IMR-90 (cell line): ENCODE results near the gene RUNX3. TPM values are rescaled to one million over a fixed set of nuclear protein-coding genes. Genes with fewer than 3 reads are reported as not detected.

Experiments used
- ATAC-seq: fragments of 200-7000 bp; cut with Tn5 transposase; 2 replicates; pipeline ENCODE4 v1.9.1; 2020; ENCODE audit warnings: low read depth, mild to moderate bottlenecking, moderate library complexity
- BruUV-seq: library from RNA; stranded (reverse); fragments of 400-500 nt; replicated peaks from 2 replicates; lab custom pipeline; 2021; lab: Mats Ljungman, UMichigan
- CTCF ChIA-PET: fragments of 300-600 bp; formaldehyde crosslinking; extraction: SDS; loops from one replicate; lab custom pipeline; 2021; ENCODE audit warnings: antibody characterized with exemption; lab: Yijun Ruan, JAX
- POLR2A ChIA-PET: fragments of 300-600 bp; sonication (Branson Sonifier 250); formaldehyde crosslinking; loops from one replicate; lab custom pipeline; 2022; ENCODE audit warnings: antibody characterized with exemption; ENCODE audit not compliant: unreplicated experiment; lab: Charles Lee
- DNase-seq: peaks from one replicate; pipeline ENCODE4 v3.0.0; 2013
- H2AFZ ChIP-seq: replicated peaks from 2 replicates; pipeline ENCODE3; 2013; ENCODE audit warnings: low read length, mild to moderate bottlenecking; ENCODE audit not compliant: poor library complexity
- H2AK5ac ChIP-seq: 2 replicates; pipeline ENCODE4 v1.6.1; 2013; ENCODE audit warnings: low read depth, low read length, inconsistent platforms
- H2AK9ac ChIP-seq: replicated peaks from 2 replicates; pipeline ENCODE3; 2013; ENCODE audit warnings: mild to moderate bottlenecking, low read depth, low read length, moderate library complexity; ENCODE audit not compliant: poor library complexity
- H2BK120ac ChIP-seq: 2 replicates; pipeline ENCODE4 v1.6.1; 2013; ENCODE audit warnings: low read depth, low read length, inconsistent platforms
- H2BK15ac ChIP-seq: 3 replicates; pipeline ENCODE4 v1.6.1; 2013; ENCODE audit warnings: low read depth, low read length, inconsistent platforms
- H2BK20ac ChIP-seq: 2 replicates; pipeline ENCODE4 v1.6.1; 2013; ENCODE audit warnings: low read depth, mild to moderate bottlenecking, inconsistent platforms, low read length, moderate library complexity
- H2BK5ac ChIP-seq: 2 replicates; pipeline ENCODE4 v1.6.1; 2013; ENCODE audit warnings: mild to moderate bottlenecking, low read depth, low read length, inconsistent platforms; ENCODE audit not compliant: poor library complexity, severe bottlenecking
- H3K14ac ChIP-seq: replicated peaks from 2 replicates; pipeline ENCODE4 v1.6.1; 2013; ENCODE audit warnings: low read depth, low read length, inconsistent platforms
- H3K18ac ChIP-seq: 2 replicates; pipeline ENCODE4 v1.6.1; 2013; ENCODE audit warnings: low read depth, low read length, control low read depth
- H3K23ac ChIP-seq: 2 replicates; pipeline ENCODE4 v1.6.1; 2013; ENCODE audit warnings: low read depth, low read length, inconsistent platforms
- H3K27ac ChIP-seq: 2 replicates; pipeline ENCODE4 v1.5.1; 2013; ENCODE audit warnings: mild to moderate bottlenecking, control low read depth, low read length; ENCODE audit not compliant: insufficient read depth
- H3K27me3 ChIP-seq: 2 replicates; pipeline ENCODE4 v1.6.1; 2013; ENCODE audit warnings: low read length; ENCODE audit not compliant: control insufficient read depth, insufficient read depth
- H3K36me3 ChIP-seq: 2 replicates; pipeline ENCODE4 v1.6.1; 2013; ENCODE audit warnings: low read length, mixed read lengths; ENCODE audit not compliant: control insufficient read depth, insufficient read depth
- H3K4ac ChIP-seq: 2 replicates; pipeline ENCODE4 v1.6.1; 2013; ENCODE audit warnings: low read depth, low read length, inconsistent platforms
- H3K4me1 ChIP-seq: 2 replicates; pipeline ENCODE4 v1.6.1; 2013; ENCODE audit warnings: low read length, mixed read lengths; ENCODE audit not compliant: control insufficient read depth, insufficient read depth
- H3K4me2 ChIP-seq: 2 replicates; pipeline ENCODE4 v1.6.1; 2013; ENCODE audit warnings: low read depth, mild to moderate bottlenecking, control low read depth, low read length, moderate library complexity
- H3K4me3 ChIP-seq: 2 replicates; pipeline ENCODE4 v1.5.1; 2013; ENCODE audit warnings: low read depth, mild to moderate bottlenecking, control low read depth, low read length, moderate library complexity; ENCODE audit not compliant: insufficient read depth
- H3K56ac ChIP-seq: 2 replicates; pipeline ENCODE4 v1.6.1; 2013; ENCODE audit warnings: low read length, inconsistent platforms; ENCODE audit not compliant: insufficient read depth; ENCODE audit errors: extremely low read depth
- H3K79me1 ChIP-seq, 2 experiments: 2 replicates each; pipeline ENCODE4 v1.6.1; 2013; ENCODE audit warnings: low read length in 2 of 2, inconsistent platforms in 1 of 2, low read depth in 1 of 2
- H3K9ac ChIP-seq: 2 replicates; pipeline ENCODE4 v1.6.1; 2013; ENCODE audit warnings: low read depth, low read length, control low read depth
- H3K9me1 ChIP-seq: 2 replicates; pipeline ENCODE4 v1.6.1; 2013; ENCODE audit warnings: low read length, inconsistent platforms; ENCODE audit not compliant: insufficient read depth
- H3K9me3 ChIP-seq: 2 replicates; pipeline ENCODE4 v1.6.1; 2013; ENCODE audit warnings: low read length; ENCODE audit not compliant: control insufficient read depth, insufficient read depth
- H4K20me1 ChIP-seq: 2 replicates; pipeline ENCODE4 v1.6.1; 2013; ENCODE audit warnings: low read length, inconsistent platforms; ENCODE audit not compliant: insufficient read depth
- H4K5ac ChIP-seq: 2 replicates; pipeline ENCODE4 v1.6.1; 2013; ENCODE audit warnings: mild to moderate bottlenecking, low read depth, low read length, control low read depth
- H4K8ac ChIP-seq, 2 experiments: 2 replicates each; pipeline ENCODE4 v1.6.1; 2013; ENCODE audit warnings: low read depth in 2 of 2, low read length in 2 of 2, control low read depth in 1 of 2, inconsistent platforms in 1 of 2
- H4K91ac ChIP-seq: 2 replicates; pipeline ENCODE4 v1.6.1; 2013; ENCODE audit warnings: low read depth, low read length, inconsistent platforms; ENCODE audit not compliant: insufficient read depth
- BHLHE40 ChIP-seq: fragments of 150-350 bp; IDR thresholded peaks from 2 replicates; pipeline ENCODE4 v1.6.1; 2016; ENCODE audit warnings: mild to moderate bottlenecking, low read depth, low read length
- CEBPB ChIP-seq: IDR thresholded peaks from 2 replicates; pipeline ENCODE4 v1.6.1; 2012; ENCODE audit warnings: low read depth, low read length, improper control_type of control experiment
- CHD1 ChIP-seq: IDR thresholded peaks from 2 replicates; pipeline ENCODE4 v1.6.1; 2012; ENCODE audit warnings: low read depth, low read length, improper control_type of control experiment
- CTCF ChIP-seq: conservative IDR thresholded peaks from 2 replicates; pipeline ENCODE4 v1.5.1; 2012; ENCODE audit warnings: mild to moderate bottlenecking, low read depth, low read length, improper control_type of control experiment
- ELK1 ChIP-seq: fragments of 150-350 bp; IDR thresholded peaks from 2 replicates; pipeline ENCODE4 v1.6.1; 2016; ENCODE audit warnings: low read depth, mild to moderate bottlenecking, low read length, moderate library complexity, borderline replicate concordance
- FOS ChIP-seq: fragments of 150-350 bp; IDR thresholded peaks from 2 replicates; pipeline ENCODE4 v1.6.1; 2016; ENCODE audit warnings: low read depth, low read length
- MAFK ChIP-seq: IDR thresholded peaks from 2 replicates; pipeline ENCODE4 v1.6.1; 2012; ENCODE audit warnings: low read depth, low read length, improper control_type of control experiment
- MAZ ChIP-seq: IDR thresholded peaks from 2 replicates; pipeline ENCODE4 v1.6.1; 2012; ENCODE audit warnings: low read depth, mild to moderate bottlenecking, low read length, improper control_type of control experiment, moderate library complexity, borderline replicate concordance
- MXI1 ChIP-seq: IDR thresholded peaks from 2 replicates; pipeline ENCODE4 v1.6.1; 2012; ENCODE audit warnings: low read depth, mild to moderate bottlenecking, low read length, moderate library complexity, borderline replicate concordance
- NFE2L2 ChIP-seq: fragments of 150-350 bp; IDR thresholded peaks from 2 replicates; pipeline ENCODE4 v1.6.1; 2016; ENCODE audit warnings: low read depth, mild to moderate bottlenecking, low read length
- POLR2A ChIP-seq: IDR thresholded peaks from 2 replicates; pipeline ENCODE4 v1.6.1; 2012; ENCODE audit warnings: mild to moderate bottlenecking, low read depth, low read length
- RAD21 ChIP-seq: IDR thresholded peaks from 2 replicates; pipeline ENCODE4 v1.6.1; 2012; ENCODE audit warnings: low read length, improper control_type of control experiment
- RCOR1 ChIP-seq: IDR thresholded peaks from 2 replicates; pipeline ENCODE4 v1.6.1; 2012; ENCODE audit warnings: mild to moderate bottlenecking, low read length, improper control_type of control experiment; ENCODE audit not compliant: insufficient replicate concordance
- RFX5 ChIP-seq: IDR thresholded peaks from 2 replicates; pipeline ENCODE4 v1.8.0; 2012; ENCODE audit warnings: low read depth, mild to moderate bottlenecking, low read length, moderate library complexity
- SMC3 ChIP-seq: fragments of 150-350 bp; IDR thresholded peaks from 2 replicates; pipeline ENCODE4 v1.6.1; 2016; ENCODE audit warnings: low read depth, mild to moderate bottlenecking, antibody characterized with exemption, low read length, moderate library complexity
- WGBS, 2 experiments: methylation state at CpG; one replicate each; pipeline versions ENCODE4 v1.1.5 to v1.1.7; 2013; ENCODE audit warnings: missing lambda C conversion rate in 2 of 2; ENCODE audit not compliant: insufficient read length in 1 of 2; ENCODE audit errors: extremely low coverage in 2 of 2; 5-methylcytosine and 5-hydroxymethylcytosine counted together
- dilution Hi-C: fragments of 300-500 bp; cut with HindIII; formaldehyde crosslinking; loops from one replicate; pipeline ENCODE4 v1.14.3; 2018; ENCODE audit warnings: low sequenced_read_pairs; ENCODE audit not compliant: unreplicated experiment
- in situ Hi-C: fragments of 300-500 bp; cut with MboI; formaldehyde crosslinking; loops from 3 replicates; pipeline ENCODE4 v1.14.3; 2019; ENCODE audit warnings: low sequenced_read_pairs, inconsistent platforms, mixed read lengths
- intact Hi-C: fragments of 100-400 bp; cut with micrococcal nuclease; formaldehyde crosslinking; loops from 2 replicates; pipeline ENCODE4 v1.10.0; 2022
- polyA plus RNA-seq, 3 experiments: library from polyadenylated mRNA; depleted of rRNA; stranded (reverse); fragments of >200 nt; gene quantifications; 2 replicates each; pipeline ENCODE4 v1.2.3, GENCODE V29; 2012; ENCODE audit warnings: low replicate concordance in 1 of 3
- total RNA-seq: library from RNA; depleted of rRNA; stranded (reverse); fragments of >200 nt; gene quantifications from 2 replicates; pipeline ENCODE4 v1.2.3, GENCODE V29; 2012

RUNX3 gene
- total and polyA plus RNA-seq, 2 of the 4 experiments (the other 2 are of a cell fraction) = 0.07 TPM; not detected in 1

- dilution Hi-C loops = no loop called here
- intact Hi-C loops = no loop called here
- no peak for TF ChIP-seq FOS
- TF ChIP-seq MAFK = no peak
- TF ChIP-seq POLR2A = no peak
- TF ChIP-seq RAD21 = no peak
- TF ChIP-seq ELK1 = no peak
- no peak for TF ChIP-seq MAZ
- no peak for TF ChIP-seq NFE2L2
- no peak for TF ChIP-seq CHD1
- no peak for TF ChIP-seq SMC3
- TF ChIP-seq MXI1 = no peak
- no peak for TF ChIP-seq CEBPB
- TF ChIP-seq CTCF = no peak
- TF ChIP-seq RFX5 = no peak
- TF ChIP-seq RCOR1 = no peak
- TF ChIP-seq BHLHE40 = no peak
Observed at GRCh38 chr1:24966121-24966723, 36.1 kb upstream of the RUNX3 start.

More at GRCh38 chr1:24966121-24966723, 36.1 kb upstream of the RUNX3 start:
- H3K27me3 ChIP-seq = peaks cover 10% of the 10 kb centered on the region; the same call in 1 of the 2 replicates
- peak overlapping the region; percentile 9 for H2AK9ac ChIP-seq
- no peak overlapping the region for H3K56ac ChIP-seq
- peak overlapping the region; percentile 13; the same call in 1 of the 2 replicates for H3K23ac ChIP-seq
- no peak overlapping the region for H3K4me3 ChIP-seq
- H3K79me1 ChIP-seq = 0 out of 4 replicates have a peak, but pooled peaks cover 0 to 3% of the 10 kb centered on the region in 2 experiments
- peak overlapping the region; percentile 77 for H2BK20ac ChIP-seq
- H3K9me1 ChIP-seq = peaks cover 11% of the 10 kb centered on the region
- H2AK5ac ChIP-seq = peak overlapping the region; percentile 83
- no peak overlapping the region for H3K4me2 ChIP-seq
- no peaks in the 10 kb centered on the region for H3K9me3 ChIP-seq
- POLR2A ChIA-PET = no interaction called here
- peak overlapping the region; percentile 41 for H2BK5ac ChIP-seq
- H4K20me1 ChIP-seq = no peaks in the 10 kb centered on the region
- WGBS, 2 experiments = no CpG with 5 or more reads among the region's 4 CpGs
- H2BK15ac ChIP-seq = peak overlapping the region; percentile 87; the same call in 2 of the 3 replicates
- H3K4ac ChIP-seq = peak overlapping the region; percentile 82
- peak overlapping the region; percentile 73 for H2BK120ac ChIP-seq
- H4K5ac ChIP-seq = peak overlapping the region; percentile 9; the same call in 1 of the 2 replicates
- H3K36me3 ChIP-seq = no peaks in the 10 kb centered on the region
- H3K27ac ChIP-seq = no peak overlapping the region
- H3K4me1 ChIP-seq = peaks cover 11% of the 10 kb centered on the region
- no peak for ATAC-seq
- H2AFZ ChIP-seq = no peak overlapping the region
- DNase-seq = no peak
- H4K8ac ChIP-seq = peak overlapping the region; percentile 2 to 31; a peak in 1 of 4 replicates
- peak overlapping the region; percentile 88 for H4K91ac ChIP-seq
- peak overlapping the region; percentile 41; the same call in 1 of the 2 replicates for H3K18ac ChIP-seq
- H3K9ac ChIP-seq = no peak overlapping the region
- no TSS peak for BruUV-seq
- CTCF ChIA-PET = interaction anchor here (1.3 kb wide), 1 partner anchor 135 kb away, joined by 3 read pairs; no protein-coding TSS in a partner anchor
- H3K14ac ChIP-seq = peak overlapping the region; percentile 34; the same call in 1 of the 2 replicates
- in situ Hi-C loops = no loop called here
